ENCODE results near the gene DVL3.

- TF ChIP-seq MAX (CRISPR knock-in tag; IDR thresholded peaks at IDR 0.05) (no peak), CTCF (IDR thresholded peaks at IDR 0.05) (no peak), PRRX2 (CRISPR knock-in tag; IDR thresholded peaks at IDR 0.05) (no peak), ATF2 (CRISPR knock-in tag; IDR thresholded peaks at IDR 0.05; ENCODE audit: borderline replicate concordance, low read depth) (no peak), ATF3 (CRISPR knock-in tag; conservative IDR thresholded peaks at IDR 0.05) (no peak), NFYB (CRISPR knock-in tag; conservative IDR thresholded peaks at IDR 0.05; ENCODE audit: low read depth) (no peak)
These were observed 1.4 kb downstream of the DVL3 start for GRCh38 chr3:184156522-184156955.

Data from WTC11 (cell line).